Uterus (tissue), 4 donors: ENCODE data around the gene UROS. TPM values are rescaled to one million over a fixed set of nuclear protein-coding genes. Genes with fewer than 3 reads are reported as not detected.

Source experiments
- DNase-seq, 2 donors: peaks; one replicate each; pipeline ENCODE4 v3.0.0-alpha.2; 2019 to 2020
- H3K27ac ChIP-seq, 2 donors: fragments of 200-600 bp; sonication (generic); 1 replicate in 1 of 2; 2 replicates in 1 of 2; pipeline ENCODE4 v1.5.1; 2016 to 2018
- H3K27me3 ChIP-seq, 2 donors: fragments of 200-600 bp; sonication (generic); one replicate each; pipeline ENCODE4 v1.5.1; 2018 to 2019; ENCODE audit warnings: control low read depth in 1 of 2
- H3K36me3 ChIP-seq, 2 donors: fragments of 200-600 bp; sonication (generic); one replicate each; pipeline ENCODE4 v1.5.1; 2019; ENCODE audit warnings: control low read depth in 1 of 2
- H3K4me1 ChIP-seq, 2 donors: fragments of 200-600 bp; sonication (generic); one replicate each; pipeline ENCODE4 v1.5.1; 2018 to 2019; ENCODE audit warnings: control low read depth in 1 of 2
- H3K4me3 ChIP-seq, 2 donors: fragments of 200-600 bp; sonication (generic); 1 replicate in 1 of 2; 2 replicates in 1 of 2; pipeline ENCODE4 v1.5.1; 2018 to 2019; ENCODE audit warnings: mild to moderate bottlenecking in 1 of 2
- H3K9me3 ChIP-seq, 2 donors: fragments of 200-600 bp; sonication (generic); one replicate each; pipeline ENCODE4 v1.5.1; 2019; ENCODE audit warnings: control low read depth in 1 of 2
- POLR2A ChIP-seq, 2 donors: fragments of 450-650 bp; IDR thresholded peaks; one replicate each; pipeline ENCODE4 v1.6.1; 2016; ENCODE audit warnings: antibody characterized with exemption in 2 of 2, mild to moderate bottlenecking in 1 of 2, moderate library complexity in 1 of 2
- intact Hi-C: fragments of 100-400 bp; cut with DNase I; formaldehyde crosslinking; loops from one replicate; pipeline ENCODE4 v1.15.1; 2023; ENCODE audit warnings: low total_unique reads
- microRNA counts, 2 donors: library from miRNA; unstranded; fragments of <30 nt; microRNA quantifications; one replicate each; lab custom pipeline; 2016 to 2017
- microRNA-seq: library from miRNA; unstranded; fragments of <30 nt; microRNA quantifications from one replicate; pipeline ENCODE4, GENCODE V29; 2016; ENCODE audit warnings: borderline microRNAs expressed, borderline replicate concordance
- small RNA-seq: library from RNA; depleted of rRNA; stranded (forward); fragments of <200 nt; gene quantifications from one replicate; pipeline ENCODE3, GENCODE V24; 2016
- total RNA-seq, 4 donors: library from RNA; depleted of rRNA in 3 of 4; stranded (reverse); fragments of >200 nt in 3 of 4; gene quantifications; one replicate each; pipeline versions ENCODE4 v1.1.0 to v1.2.4, GENCODE V29; 2014 to 2023
- TF ChIP-seq, protein P1 (sequence below), 4 experiments: fragments of 200-600 bp in 2 of 4; fragments of 450-650 bp in 2 of 4; sonication (generic) in 2 of 4; IDR thresholded peaks; one replicate each; pipeline ENCODE4 v1.5.1; 2016 to 2019; ENCODE audit warnings: antibody characterized with exemption in 4 of 4, mild to moderate bottlenecking in 2 of 4, moderate library complexity in 1 of 4
- donor health status: DM: yes; HTN: yes; CAD: no.

Gene UROS
- total RNA-seq, 4 donors from 2014 or later: 27.9 to 36.2 (median 28.1) TPM

DNA sequence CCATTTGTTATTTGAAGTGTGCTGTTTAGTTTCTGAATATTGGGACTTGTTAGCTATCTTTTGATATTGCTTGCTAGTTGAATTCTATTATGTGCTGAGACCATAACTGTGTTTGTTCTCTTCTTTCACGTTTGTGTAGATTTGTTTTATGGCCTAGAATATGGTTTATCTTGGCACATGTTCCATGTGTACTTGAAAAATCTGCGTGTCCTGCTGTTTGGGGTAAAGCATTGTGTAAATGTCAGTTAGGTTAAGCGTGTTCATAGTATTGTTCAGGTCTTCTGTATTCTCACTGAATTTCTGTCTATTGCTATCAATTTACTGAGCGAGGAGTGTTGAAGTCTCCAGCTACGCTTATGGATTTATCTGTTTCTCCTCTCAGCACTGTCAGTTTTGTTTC, 66.9 kb downstream of the UROS start:
- H3K27ac ChIP-seq: no peak overlapping the region
- TF ChIP-seq, protein P1, sequence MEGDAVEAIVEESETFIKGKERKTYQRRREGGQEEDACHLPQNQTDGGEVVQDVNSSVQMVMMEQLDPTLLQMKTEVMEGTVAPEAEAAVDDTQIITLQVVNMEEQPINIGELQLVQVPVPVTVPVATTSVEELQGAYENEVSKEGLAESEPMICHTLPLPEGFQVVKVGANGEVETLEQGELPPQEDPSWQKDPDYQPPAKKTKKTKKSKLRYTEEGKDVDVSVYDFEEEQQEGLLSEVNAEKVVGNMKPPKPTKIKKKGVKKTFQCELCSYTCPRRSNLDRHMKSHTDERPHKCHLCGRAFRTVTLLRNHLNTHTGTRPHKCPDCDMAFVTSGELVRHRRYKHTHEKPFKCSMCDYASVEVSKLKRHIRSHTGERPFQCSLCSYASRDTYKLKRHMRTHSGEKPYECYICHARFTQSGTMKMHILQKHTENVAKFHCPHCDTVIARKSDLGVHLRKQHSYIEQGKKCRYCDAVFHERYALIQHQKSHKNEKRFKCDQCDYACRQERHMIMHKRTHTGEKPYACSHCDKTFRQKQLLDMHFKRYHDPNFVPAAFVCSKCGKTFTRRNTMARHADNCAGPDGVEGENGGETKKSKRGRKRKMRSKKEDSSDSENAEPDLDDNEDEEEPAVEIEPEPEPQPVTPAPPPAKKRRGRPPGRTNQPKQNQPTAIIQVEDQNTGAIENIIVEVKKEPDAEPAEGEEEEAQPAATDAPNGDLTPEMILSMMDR (IDR thresholded peaks at IDR 0.05): no peak
- TF ChIP-seq POLR2A (IDR thresholded peaks at IDR 0.05): no peak
- no peaks in the 10 kb centered on the region for H3K27me3 ChIP-seq
- intact Hi-C loops: no loop called here
- DNase-seq: no peak
- no peaks in the 10 kb centered on the region for H3K36me3 ChIP-seq
- H3K9me3 ChIP-seq: no peaks in the 10 kb centered on the region
- no peaks in the 10 kb centered on the region for H3K4me1 ChIP-seq
- H3K4me3 ChIP-seq: no peak overlapping the region

DNA sequence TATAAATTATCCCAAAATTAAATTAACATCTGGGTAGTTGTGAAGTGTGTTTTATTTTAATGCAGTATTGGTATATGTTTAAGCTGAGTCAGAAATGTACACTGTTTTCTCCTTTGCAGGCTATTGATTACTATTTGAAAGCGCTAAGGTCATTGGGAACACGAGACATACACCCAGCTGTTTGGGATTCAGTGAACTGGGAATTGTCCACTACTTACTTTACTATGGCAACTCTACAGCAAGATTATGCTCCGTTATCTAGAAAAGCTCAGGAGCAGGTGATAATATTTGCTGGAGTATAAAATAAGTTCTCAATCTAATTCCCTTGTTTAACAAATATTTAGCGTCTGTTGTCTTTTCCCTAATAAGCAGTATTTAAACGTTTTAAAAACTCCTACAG, 75.6 kb downstream of the UROS start:
- H3K36me3 ChIP-seq: peaks cover 0 to 4% of the 10 kb centered on the region in 2 donors
- intact Hi-C loops: no loop called here

DNA sequence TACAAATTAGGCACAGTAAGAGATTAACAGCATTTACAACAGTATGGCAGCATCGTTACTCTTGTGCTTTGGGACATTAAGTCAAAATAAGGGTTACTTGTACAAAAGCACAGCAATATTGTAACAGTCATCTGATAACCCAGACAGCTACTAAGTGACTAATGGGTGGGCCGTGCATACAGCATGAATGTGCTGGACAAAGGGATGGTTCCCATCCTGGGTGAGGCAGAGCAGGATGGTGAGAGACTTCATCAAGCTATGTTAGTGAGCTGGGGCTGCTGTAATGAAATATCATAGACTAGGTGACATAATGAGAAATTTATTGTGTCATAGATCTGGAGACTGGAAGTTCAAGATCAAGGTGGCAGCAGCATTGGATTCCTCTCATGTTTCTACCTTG, 78.1 kb downstream of the UROS start:
- H3K9me3 ChIP-seq: no peaks in the 10 kb centered on the region
- DNase-seq: no peak
- no peaks in the 10 kb centered on the region for H3K36me3 ChIP-seq
- intact Hi-C loops: no loop called here
- H3K4me1 ChIP-seq: no peaks in the 10 kb centered on the region
- H3K27me3 ChIP-seq: no peaks in the 10 kb centered on the region
- TF ChIP-seq, protein P1 (IDR thresholded peaks at IDR 0.05): no peak
- TF ChIP-seq POLR2A (IDR thresholded peaks at IDR 0.05): no peak
- H3K27ac ChIP-seq: no peak overlapping the region
- H3K4me3 ChIP-seq: no peak overlapping the region

More for the DNA sequence above, 75.6 kb downstream of the UROS start:
- no peaks in the 10 kb centered on the region for H3K4me1 ChIP-seq
- H3K9me3 ChIP-seq: no peaks in the 10 kb centered on the region
- no peak for DNase-seq
- TF ChIP-seq POLR2A (IDR thresholded peaks at IDR 0.05): no peak
- TF ChIP-seq, protein P1 (IDR thresholded peaks at IDR 0.05): no peak
- H3K4me3 ChIP-seq: no peak overlapping the region
- H3K27me3 ChIP-seq: no peaks in the 10 kb centered on the region
- H3K27ac ChIP-seq: no peak overlapping the region

DNA sequence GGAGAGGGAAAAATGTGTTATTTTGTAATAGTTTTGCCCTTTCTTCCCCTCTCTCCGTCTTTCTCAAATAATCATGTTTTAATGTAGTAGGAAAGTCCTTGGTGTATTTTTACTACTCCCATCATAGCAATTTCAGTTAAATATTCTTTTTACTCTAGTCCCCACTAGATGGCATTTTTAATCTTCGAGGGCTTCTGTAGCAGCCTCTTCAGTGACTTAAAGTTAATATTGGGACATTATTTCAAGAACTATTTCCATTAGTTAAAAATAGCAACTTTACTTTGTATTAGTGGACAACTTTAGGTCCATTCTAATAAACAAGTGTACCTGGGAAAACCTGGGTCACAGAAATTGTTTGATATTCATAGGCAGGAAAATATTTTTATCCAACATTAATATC, 80.6 kb downstream of the UROS start:
- intact Hi-C loops: no loop called here
- no peak for TF ChIP-seq POLR2A (IDR thresholded peaks at IDR 0.05)
- TF ChIP-seq, protein P1 (IDR thresholded peaks at IDR 0.05): no peak
- no peak overlapping the region for H3K4me3 ChIP-seq
- no peaks in the 10 kb centered on the region for H3K27me3 ChIP-seq
- DNase-seq: no peak
- H3K36me3 ChIP-seq: no peaks in the 10 kb centered on the region
- no peaks in the 10 kb centered on the region for H3K4me1 ChIP-seq
- H3K9me3 ChIP-seq: no peaks in the 10 kb centered on the region
- H3K27ac ChIP-seq: no peak overlapping the region

DNA sequence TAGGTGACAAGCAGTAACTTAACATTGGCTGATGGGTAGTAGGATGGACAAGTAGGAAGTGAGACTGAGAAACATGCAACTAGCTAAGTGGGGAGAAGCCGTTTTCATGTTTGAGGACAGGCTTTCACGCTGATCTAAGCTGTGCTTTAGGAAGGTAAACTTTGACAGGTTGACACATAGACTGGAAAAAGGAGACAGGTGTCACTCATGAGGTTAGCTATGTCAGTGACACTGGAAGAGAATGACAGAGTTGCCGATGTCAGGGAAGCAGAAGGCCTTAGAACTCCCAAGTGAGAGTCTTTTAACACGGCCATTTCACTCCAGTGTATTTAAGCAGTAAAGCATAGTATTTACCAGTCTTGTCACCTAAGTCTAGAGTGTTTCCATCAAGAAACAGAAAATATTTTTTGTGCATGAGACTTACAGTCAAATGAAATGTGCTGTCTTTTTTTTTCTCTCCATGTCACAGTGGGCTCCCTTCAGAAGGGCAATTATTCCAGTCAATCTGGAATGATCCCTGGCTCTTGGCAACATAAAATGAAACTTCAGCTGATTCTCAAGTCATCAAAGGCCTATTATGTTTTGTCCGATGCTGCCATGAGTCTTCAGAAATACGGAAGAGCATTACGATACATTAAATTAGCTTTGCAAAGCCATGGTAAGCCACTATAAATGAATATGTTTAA, 82.9 kb downstream of the UROS start:
- H3K27ac ChIP-seq: no peak overlapping the region
- TF ChIP-seq, protein P1 (IDR thresholded peaks at IDR 0.05): no peak
- TF ChIP-seq POLR2A (IDR thresholded peaks at IDR 0.05): no peak
- intact Hi-C loops: no loop called here

More for the DNA sequence above, 82.9 kb downstream of the UROS start:
- DNase-seq: no peak
- H3K36me3 ChIP-seq: no peaks in the 10 kb centered on the region
- no peak overlapping the region for H3K4me3 ChIP-seq
- H3K27me3 ChIP-seq: no peaks in the 10 kb centered on the region
- no peaks in the 10 kb centered on the region for H3K9me3 ChIP-seq
- H3K4me1 ChIP-seq: no peaks in the 10 kb centered on the region

MicroRNAs within 50 kb of the gene (microRNA counts, 767-probe panel; counts per million panel counts)
- microRNA hsa-miR-4484 (lab: Ali Mortazavi, UCI): 0 counts per million in 2 donors

Small RNA genes within 50 kb of the gene (microRNA-seq; reads per million reads assigned to microRNA genes)
- 1.5 reads per million for gene MIR4484

Small RNA genes within 50 kb of the gene (small RNA-seq; reads per million reads assigned to genes)
- not detected for gene MIR4484
- gene RF00017: not detected

Other genes starting within 250 kb of the UROS start
- under 1 TPM in 1 of 4 donors, not detected in 3; 0.49 TPM for gene TEX36, start 140.1 kb downstream of the UROS start, total RNA-seq
- gene EDRF1, start 103.5 kb downstream of the UROS start, total RNA-seq: 10 to 100 TPM; 26.2 to 79.2 (median 47.9) TPM
- gene MMP21, start 47.4 kb downstream of the UROS start, total RNA-seq: under 1 TPM in 2 of 4 donors, not detected in 2; 0.21 to 0.48 TPM
- 10 to 100 TPM; 10.8 to 59.0 (median 28.8) TPM for gene BCCIP, start 288 bp upstream of the UROS start, total RNA-seq
- 100 to 1,000 TPM in 1 of 4 donors, 10 to 100 TPM in 3; 13.5 to 105 (median 30.9) TPM for gene DHX32, start 58.0 kb upstream of the UROS start, total RNA-seq
- gene FANK1, start 73.3 kb upstream of the UROS start, total RNA-seq: 1 to 10 TPM in 3 of 4 donors, under 1 TPM in 1; 0.26 to 6.8 (median 4.6) TPM